ENCODE measurements around the gene YTHDF2. TPM values are rescaled to one million over a fixed set of nuclear protein-coding genes. Genes with fewer than 3 reads are reported as not detected.

Gene YTHDF2
- total and polyA plus RNA-seq, 2 of the 13 experiments (the other 11 are each of a cell fraction or from before 2014, with no cell fraction given) = 48.4 to 59.6 TPM

- in situ Hi-C loops (cut with HindIII; ENCODE audit: extremely low pct_ligation_motif_present, low pct_unique_long_range_greater_than_20kb) = loop anchor here (5.0 to 25.0 kb wide), 2 partner anchors 87 to 247 kb away; no protein-coding TSS in a partner anchor
- POLR2A ChIA-PET = no interaction called here
- 54% methylated on average over 6 of the region's 6 CpGs for WGBS (ENCODE audit: low lambda C conversion rate)
These were observed 53.1 kb downstream of the YTHDF2 start for GRCh38 chr1:28789816-28790215.

More at GRCh38 chr1:28789816-28790215, 53.1 kb downstream of the YTHDF2 start:
- no peaks in the 10 kb centered on the region for H3K79me2 ChIP-seq (ENCODE audit: insufficient read depth, low read length)
- no peaks in the 10 kb centered on the region for H4K20me1 ChIP-seq (ENCODE audit: insufficient read depth, low read length)
- peaks cover 2 to 15% of the 10 kb centered on the region in 2 experiments; a peak in 2 of 5 replicates for H3K27me3 ChIP-seq (ENCODE audit: control insufficient read depth in 1 of 2, insufficient read depth in 2 of 2, low read length in 2 of 2)
- CTCF ChIA-PET (ENCODE audit: low intra/inter-chr PET ratio, low total read pairs) = no interaction called here
- H3K4me2 ChIP-seq (ENCODE audit: low read depth, low read length) = no peak overlapping the region
- TF ChIP-seq SMC3 (IDR thresholded peaks at IDR 0.05; ENCODE audit: low read length) = no peak
- TF ChIP-seq ZNF687 (CRISPR knock-in tag; IDR thresholded peaks at IDR 0.05) = no peak
- TF ChIP-seq HOXA9 (CRISPR knock-in tag; IDR thresholded peaks at IDR 0.05; ENCODE audit: borderline replicate concordance) = no peak
- no peak for TF ChIP-seq ZBTB26 (CRISPR knock-in tag; IDR thresholded peaks at IDR 0.05; ENCODE audit: borderline replicate concordance)
- TF ChIP-seq NR1H2 (CRISPR knock-in tag; IDR thresholded peaks at IDR 0.05; ENCODE audit: borderline replicate concordance, low read depth) = no peak
- TF ChIP-seq NR2C2 (CRISPR knock-in tag; IDR thresholded peaks at IDR 0.05; ENCODE audit: borderline replicate concordance) = no peak
- TF ChIP-seq ATM (IDR thresholded peaks at IDR 0.05; ENCODE audit: borderline replicate concordance) = no peak
- H3K4me3 ChIP-seq (replicated peaks in 1 of 3; ENCODE audit: insufficient read depth in 1 of 3, low read depth in 2 of 3, low read length in 3 of 3) = no peak overlapping the region
- no peaks in the 10 kb centered on the region for H3K9me3 ChIP-seq (ENCODE audit: low read length)
- BruUV-seq (replicated peaks) = no TSS peak
- H2AFZ ChIP-seq (ENCODE audit: low read length) = no peak overlapping the region
- no peak for ATAC-seq
- no peak overlapping the region for H3K27ac ChIP-seq (ENCODE audit: extremely low read length, insufficient read depth, low read length)
- FAIRE-seq = no peak
- DNase-seq (ENCODE audit: low spot score) = no peak
- no peak overlapping the region for H3K9ac ChIP-seq (ENCODE audit: insufficient read depth, low read depth, low read length)
- intact Hi-C loops (cut with micrococcal nuclease; ENCODE audit: unreplicated experiment) = no loop called here
- peaks cover 32% of the 10 kb centered on the region for H3K4me1 ChIP-seq (ENCODE audit: insufficient read depth, low read length)
- no peaks in the 10 kb centered on the region for H3K36me3 ChIP-seq (replicated peaks in 1 of 2; ENCODE audit: control insufficient read depth in 1 of 2, insufficient read depth in 2 of 2, low read length in 2 of 2)

Data from HepG2 (cell line).